GM21529 (cell line): ENCODE results near the gene TLK2.
A peak's percentile ranks its signal among the peaks of the same experiment; 100 is the strongest.

ENCODE experiments used
- ATAC-seq: cut with Tn5 transposase; IDR thresholded peaks from one replicate; pipeline ENCODE4 v1.9.1; 2021; ENCODE audit not compliant: unreplicated experiment

Gene TLK2

DNA sequence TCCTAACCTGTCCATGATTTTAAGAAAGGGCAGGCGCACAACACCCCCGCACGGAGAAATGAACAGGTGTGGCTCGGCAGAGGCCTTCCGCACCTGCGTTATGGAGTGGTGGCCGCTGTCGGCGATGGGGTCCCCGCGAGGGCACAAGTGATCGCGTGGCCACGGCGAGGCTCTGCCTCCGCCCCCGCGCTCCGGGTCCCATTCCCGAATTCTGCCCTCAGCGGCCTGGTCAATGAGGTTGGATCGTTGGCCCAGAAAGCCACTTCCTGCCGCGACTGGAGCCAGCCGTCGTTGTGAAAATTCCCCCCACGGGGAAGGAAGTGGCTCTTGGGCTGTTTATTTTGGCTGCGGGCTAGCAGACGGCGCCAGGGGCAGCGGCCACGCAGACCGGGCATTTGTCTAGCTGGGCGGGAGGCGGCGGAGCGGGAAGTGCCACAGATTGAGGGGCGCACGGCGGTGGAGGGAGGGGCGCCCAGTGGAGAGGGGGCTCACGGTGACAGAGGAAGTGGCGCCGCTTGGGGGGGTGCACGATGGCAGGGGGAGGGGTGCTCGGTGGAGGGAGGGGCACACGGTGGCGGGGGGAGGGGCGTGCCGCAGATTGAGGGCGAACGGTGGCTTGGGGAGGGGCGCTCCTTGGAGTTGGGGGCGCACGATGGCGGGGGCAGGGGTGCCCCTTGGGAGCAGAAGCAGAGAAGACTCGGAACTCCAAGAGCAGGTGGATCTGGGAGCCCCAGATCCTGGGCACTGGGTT lies 173.8 kb downstream of the TLK2 start:
- ATAC-seq: no peak

DNA sequence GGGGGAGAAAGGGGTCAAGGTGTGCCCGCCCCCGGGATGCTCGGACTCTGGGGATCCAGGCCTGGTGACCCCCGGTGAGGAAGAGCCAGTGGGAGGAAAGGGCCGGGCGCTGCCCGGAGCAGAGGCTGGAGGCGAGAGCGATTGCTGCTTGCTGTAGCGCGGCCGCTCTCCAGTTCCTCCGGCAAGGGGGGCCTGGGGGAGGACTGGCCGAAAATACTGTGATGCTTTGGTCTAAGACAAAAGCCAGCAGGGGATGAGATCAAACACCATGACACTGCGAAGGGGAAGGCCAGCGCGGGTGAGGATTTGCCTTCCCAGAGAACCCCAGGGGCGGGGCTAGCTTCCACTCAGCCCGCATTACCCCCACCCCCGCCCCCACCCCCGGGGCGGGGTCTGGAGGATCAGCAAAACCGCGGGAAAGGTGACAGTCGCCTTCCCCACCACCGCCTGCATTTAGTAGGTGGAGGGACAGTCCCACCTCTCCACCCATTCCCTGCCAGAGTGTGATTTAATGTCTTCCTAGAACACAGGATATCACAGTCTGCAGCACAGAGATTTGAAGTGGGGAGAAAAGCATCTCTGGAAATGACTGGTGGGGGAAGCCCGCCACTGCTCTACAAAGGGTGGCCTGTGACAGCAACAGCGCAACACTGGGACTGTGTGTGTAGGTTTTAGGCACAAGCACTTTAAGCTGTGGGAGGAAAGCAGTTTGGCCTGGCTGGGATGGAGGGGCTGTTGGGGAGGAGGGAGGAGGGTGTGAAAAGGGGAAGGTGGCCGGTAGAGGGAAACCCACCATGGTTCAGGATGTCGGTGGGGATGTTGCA lies 174.6 kb downstream of the TLK2 start:
- peak; percentile 91 for ATAC-seq

DNA sequence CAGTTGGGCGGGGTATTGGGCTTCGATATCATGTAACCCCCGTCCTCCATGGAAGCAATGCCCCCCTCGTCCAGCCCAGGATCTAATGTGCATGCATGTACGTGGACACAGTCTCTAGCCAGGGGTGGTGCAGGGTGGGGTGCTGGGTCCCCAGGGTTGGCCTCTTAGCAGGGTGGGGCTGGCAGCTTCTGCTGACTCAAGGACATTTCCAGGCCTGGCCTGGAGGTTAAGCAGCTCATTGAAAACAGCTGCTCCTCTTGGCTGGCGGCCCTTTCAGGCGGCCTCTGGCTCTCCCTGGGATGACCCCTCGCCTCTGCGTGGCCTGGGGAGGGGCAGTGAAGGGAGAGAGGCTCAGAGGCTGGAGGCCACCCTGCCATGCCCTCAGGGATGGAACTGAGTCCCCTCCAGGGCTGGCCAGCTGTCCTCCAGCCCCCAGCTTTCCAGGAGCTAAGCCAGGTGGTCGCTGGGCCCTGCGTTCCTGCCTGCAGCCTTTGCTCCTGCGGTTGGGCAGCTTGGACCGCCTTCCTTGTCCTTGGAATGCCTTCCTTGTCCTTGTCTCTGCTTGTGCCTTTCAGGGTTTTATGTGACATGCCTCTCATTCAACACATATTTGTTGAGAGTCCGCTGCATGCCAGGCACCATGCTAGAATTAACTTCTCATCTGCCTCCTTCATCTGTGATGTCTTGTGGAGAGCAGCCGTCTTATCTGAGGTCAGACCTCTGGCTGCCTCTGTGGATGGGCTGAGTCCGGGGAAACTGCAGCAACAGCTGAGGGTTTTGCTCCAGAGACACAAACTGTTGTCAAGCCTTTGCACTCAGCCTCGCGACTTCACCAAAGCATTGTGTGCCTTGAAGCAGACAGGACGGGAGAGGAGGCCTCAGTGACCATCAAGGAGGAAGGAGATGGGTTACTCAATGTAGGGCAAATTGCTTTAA lies 175.5 kb downstream of the TLK2 start:
- no peak for ATAC-seq

DNA sequence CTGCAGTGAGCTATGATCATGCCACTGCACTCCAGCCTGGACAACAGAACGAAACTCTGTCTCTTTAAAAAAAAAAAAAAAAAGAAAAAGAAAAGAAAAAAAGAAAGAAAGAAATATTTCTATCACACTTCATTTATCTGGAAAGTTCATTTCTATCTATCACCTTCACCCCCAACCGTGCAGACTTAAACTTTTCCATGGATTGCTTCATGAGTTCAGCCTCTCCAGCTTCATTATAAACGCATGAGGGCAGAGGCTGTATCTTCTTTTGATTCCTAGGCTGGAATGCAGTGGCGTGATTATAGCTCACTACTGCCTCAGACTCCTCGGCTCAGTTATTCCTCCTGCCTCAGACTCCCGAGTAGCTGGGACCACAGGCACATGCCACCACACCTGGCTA lies 177.0 kb downstream of the TLK2 start:
- ATAC-seq: no peak

DNA sequence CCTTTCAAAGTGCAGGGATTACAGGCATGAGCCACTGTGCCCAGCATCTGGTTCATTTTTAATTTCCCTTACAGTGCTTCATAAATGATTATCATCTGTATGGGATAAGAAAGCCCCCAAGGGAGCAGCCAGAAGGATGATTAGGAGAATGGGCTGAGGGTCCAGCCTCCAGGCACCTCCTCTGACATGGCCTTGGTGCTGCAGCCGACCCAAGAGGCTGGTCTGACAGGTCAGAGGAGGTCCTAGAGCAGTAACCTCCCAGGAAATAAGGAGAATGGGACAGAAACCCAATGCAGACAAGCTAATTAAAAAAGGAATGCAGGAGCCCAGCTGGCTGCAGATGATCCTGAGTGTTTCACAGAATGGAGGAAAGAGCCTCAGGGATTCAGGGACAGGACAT lies 177.8 kb downstream of the TLK2 start:
- no peak for ATAC-seq

DNA sequence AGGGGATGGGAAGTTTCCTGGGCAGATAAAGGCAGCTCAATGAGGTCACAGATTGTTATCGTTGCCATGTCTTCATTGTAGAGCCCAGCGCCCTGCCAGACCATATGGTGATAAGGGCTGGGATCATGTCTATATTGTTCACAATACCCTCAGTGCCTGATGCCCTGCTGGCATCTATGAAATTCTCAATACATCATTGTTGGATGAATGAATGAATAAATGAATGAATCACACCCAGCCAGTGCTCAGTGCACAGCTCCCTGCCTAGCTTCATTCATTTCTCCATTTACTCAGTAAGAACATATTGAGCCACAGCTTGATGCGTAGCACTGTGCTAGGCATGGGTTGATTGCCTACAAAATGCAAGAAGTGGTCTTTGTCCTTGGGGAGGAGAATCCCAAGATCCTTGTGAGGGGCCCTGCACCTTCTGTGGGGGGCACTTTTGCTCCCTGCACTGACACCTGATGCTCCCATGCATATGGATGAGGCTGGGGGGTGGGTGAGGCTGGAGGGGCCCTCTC lies 178.6 kb downstream of the TLK2 start:
- no peak for ATAC-seq

DNA sequence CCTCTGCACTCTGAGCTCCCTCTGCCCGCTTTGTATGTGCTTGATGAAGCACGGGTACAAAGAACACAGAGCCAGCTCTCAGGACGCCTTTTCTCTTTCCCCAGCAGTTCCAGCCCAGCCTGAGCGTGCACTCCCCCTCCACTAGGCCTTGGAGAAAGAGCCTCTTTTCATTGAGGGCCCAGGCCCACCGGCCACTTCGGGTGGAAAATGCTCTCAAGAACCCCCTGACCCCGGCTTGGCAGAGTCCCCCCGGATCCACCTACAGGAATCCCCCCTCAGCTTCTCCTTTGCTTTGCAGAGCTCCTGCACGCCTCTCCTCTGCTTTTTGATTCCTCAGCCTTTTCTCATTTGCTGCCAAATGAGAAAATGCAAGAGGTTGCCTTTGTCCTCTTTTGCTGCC lies 179.1 kb downstream of the TLK2 start:
- no peak for ATAC-seq

DNA sequence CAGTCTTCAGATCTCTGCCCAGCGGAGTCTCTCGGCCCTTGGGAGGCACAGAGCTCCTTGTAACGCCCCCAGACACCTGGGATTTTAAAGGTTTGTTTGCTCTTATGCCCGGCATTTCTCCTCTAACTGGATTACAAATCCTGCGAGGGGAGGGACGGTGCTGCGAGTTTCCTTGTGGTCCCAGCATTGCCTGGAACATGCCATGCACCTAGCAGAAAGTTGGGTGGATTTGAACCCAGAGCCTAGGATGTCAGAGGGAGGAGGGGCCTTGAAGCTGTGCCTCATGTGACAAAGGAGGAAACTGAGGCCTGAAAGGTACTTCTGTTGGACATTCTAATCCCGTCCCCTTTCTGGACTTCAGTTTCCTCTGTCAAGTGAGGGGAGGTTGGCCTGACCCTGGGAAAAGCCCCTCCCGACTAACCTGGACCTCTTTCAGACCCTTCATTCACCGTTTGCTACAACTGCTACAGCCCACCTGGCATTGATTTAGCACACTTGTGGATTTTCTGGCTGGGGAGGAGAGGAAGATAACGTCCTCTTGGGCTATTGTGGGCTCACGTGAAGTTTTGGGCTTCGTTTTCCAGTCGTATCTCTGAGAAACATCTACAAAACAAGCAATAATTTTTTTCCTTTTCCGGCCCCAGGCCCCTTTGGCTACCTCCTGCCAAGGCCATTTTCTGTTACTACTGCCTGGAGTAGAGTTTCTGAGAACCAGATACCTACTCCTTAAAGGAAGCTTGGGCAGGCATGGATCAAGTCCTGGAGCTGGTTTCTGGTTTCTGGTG lies 179.7 kb downstream of the TLK2 start:
- no peak for ATAC-seq

DNA sequence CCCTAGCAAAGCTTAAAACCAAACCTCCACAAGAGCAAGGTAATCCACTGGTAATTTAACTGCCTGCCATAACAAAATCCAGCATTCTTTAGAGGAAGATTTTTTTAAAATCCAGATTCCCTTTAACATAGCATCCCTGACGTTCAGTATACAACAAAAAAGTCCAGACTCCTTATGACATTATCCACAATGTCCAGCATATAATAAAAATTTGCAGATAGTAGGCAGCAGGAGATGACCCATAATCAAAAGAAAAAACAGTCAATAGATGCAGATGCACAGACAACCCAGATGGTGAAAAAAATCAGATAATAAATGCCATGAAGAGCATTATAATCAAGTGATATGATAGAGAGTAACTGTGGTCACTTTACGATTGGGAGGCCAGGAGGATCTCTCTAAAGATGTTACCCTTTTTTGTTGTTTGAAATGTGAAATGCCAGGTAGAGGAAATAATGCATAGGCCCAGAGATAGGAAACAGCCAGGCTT lies 182.0 kb downstream of the TLK2 start:
- no peak for ATAC-seq

DNA sequence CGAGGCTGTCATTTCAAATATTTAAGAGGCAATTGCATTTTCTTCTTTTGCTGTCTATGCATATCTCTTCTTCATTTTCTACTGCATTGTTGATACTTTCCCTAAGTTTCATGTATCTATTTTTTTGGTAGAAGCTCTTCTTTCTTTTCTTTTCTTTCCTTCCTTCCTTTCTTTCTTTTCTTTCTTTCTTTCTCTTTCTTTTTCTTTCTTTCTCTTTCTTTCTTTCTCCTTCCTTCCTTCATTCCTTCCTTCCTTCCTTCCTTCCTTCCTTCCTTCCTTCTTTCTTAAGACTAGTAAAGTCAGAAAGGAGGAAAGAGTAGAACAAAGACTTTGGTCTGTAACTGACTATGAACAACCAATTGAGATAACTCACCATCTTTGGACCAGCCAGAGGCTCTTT lies 182.7 kb downstream of the TLK2 start:
- no peak for ATAC-seq

DNA sequence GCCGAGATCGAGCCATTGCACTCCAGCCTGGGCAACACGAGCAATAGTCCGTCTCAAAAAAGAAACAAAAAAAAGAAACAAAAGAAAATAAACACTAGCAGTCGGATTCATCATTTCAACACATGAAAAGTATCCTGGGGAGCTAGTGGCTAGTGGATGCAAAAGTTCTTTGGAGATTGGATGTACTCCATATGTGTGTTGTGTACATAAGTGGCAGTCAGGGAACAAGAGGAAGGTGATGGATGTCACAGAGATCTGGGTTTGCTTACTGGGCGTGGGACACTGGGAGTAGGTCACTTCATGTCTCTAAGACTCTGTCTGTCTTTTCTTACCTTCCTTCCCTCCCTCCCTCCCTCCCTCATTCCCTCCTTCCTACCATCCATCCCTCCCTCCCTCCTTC lies 184.2 kb downstream of the TLK2 start:
- no peak for ATAC-seq
